HUDEP-2 (cell line): ENCODE data around the gene FGGY.

Experiments
- DNase-seq, 76 experiments: peaks; one replicate each; lab custom pipeline; 2025; ENCODE audit not compliant: unreplicated experiment in 76 of 76; lab: John Stamatoyannopoulos, UW

Gene FGGY

GRCh38 chr1:59776960-59777852 is 480.3 kb downstream of the FGGY start:
- DNase-seq, result no peak

GRCh38 chr1:59779949-59780348 is 483.1 kb downstream of the FGGY start:
- DNase-seq, result peak in 5 of 76 experiments; percentile 1 to 10 (median 4)

GRCh38 chr1:59788825-59789224 is 491.9 kb downstream of the FGGY start:
- no peak for DNase-seq

DNA sequence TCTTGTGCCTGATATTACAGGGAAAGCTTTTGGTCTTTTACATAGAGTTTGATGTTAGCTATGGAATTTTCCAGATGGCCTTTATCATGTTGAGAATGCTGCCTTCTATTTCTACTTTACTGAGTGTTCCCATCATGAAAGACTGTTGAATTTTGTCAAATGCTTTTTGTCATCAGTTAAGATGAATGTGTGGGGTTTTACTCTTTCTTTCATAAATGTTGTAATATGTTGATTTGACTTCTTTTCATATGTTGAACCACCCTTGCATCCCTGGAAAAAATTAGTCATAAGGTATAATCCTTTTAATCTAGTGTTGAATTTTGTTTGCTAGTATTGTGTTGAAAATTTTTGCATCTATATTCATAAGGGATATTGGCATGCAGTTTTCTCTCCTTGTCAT is 501.7 kb downstream of the FGGY start:
- DNase-seq, result no peak

DNA sequence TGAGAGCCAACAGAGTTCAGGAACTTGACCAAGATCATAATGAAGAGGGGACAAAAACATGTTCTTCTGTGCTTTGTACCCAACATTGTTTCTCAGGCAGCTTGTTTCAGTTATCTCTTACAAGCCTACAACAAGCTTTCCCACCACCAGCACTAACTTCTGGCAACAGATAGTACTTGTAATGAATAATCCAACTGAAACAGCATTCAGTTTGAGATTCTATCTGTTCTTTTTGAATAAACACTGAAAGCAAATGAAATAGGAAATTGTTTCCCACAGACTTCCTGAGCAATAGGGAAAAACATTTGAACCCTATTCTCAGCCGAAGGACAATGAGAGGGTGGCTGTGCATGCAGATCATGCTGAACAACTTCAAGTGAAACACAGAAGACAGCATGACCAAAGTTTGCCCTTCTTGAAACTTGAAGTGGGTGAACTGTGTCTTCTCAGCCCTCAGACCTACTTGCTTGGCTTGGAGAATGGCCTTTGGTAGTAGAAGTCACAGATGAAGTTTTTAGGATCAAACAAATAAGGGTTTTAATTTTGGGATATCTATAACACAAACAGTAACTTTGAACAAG is 506.7 kb downstream of the FGGY start:
- no peak for DNase-seq

GRCh38 chr1:59804301-59804700 is 507.4 kb downstream of the FGGY start:
- no peak for DNase-seq

- DNase-seq, result no peak
Observed at GRCh38 chr1:59805554-59805953, 508.7 kb downstream of the FGGY start.
